ENCODE data around the gene FAM83G. TPM values are rescaled to one million over a fixed set of nuclear protein-coding genes. Genes with fewer than 3 reads are reported as not detected.

The FAM83G gene
- total RNA-seq, 1 donor from 2014 or later, result 36.1 TPM

- peaks cover under 1% of the 10 kb centered on the region for H3K4me1 ChIP-seq
- no peaks in the 10 kb centered on the region for H3K36me3 ChIP-seq
- no peak overlapping the region for H3K4me3 ChIP-seq
- no peak for DNase-seq (ENCODE audit: extremely low spot score in 2 of 2)
- no peaks in the 10 kb centered on the region for H3K9me3 ChIP-seq
- TF ChIP-seq CTCF (IDR thresholded peaks at IDR 0.05) (no peak), POLR2AphosphoS5 (IDR thresholded peaks at IDR 0.05; ENCODE audit: insufficient read depth in 1 of 2, low read depth in 1 of 2) (no peak), POLR2A (IDR thresholded peaks at IDR 0.05) (no peak)
- intact Hi-C loops (cut with DNase I), result no loop called here
- H3K27ac ChIP-seq, result no peak overlapping the region
- no peaks in the 10 kb centered on the region for H3K27me3 ChIP-seq
Measured at GRCh38 chr17:19020016-19020415, 15.5 kb upstream of the FAM83G start.

GRCh38 chr17:19019041-19019941 lies 14.7 kb upstream of the FAM83G start:
- Histone ChIP-seq H3K36me3 (no peaks in the 10 kb centered on the region), H3K27me3 (no peaks in the 10 kb centered on the region), H3K27ac (no peak overlapping the region), H3K4me1 (peaks cover 4% of the 10 kb centered on the region), H3K9me3 (no peaks in the 10 kb centered on the region), H3K4me3 (no peak overlapping the region)
- no peak for DNase-seq (ENCODE audit: extremely low spot score in 2 of 2)
- intact Hi-C loops (cut with DNase I), result no loop called here
- TF ChIP-seq CTCF (IDR thresholded peaks at IDR 0.05) (no peak), POLR2AphosphoS5 (IDR thresholded peaks at IDR 0.05; ENCODE audit: insufficient read depth in 1 of 2, low read depth in 1 of 2) (no peak), POLR2A (IDR thresholded peaks at IDR 0.05) (no peak)

- no peak overlapping the region for H3K27ac ChIP-seq
- no peaks in the 10 kb centered on the region for H3K27me3 ChIP-seq
- intact Hi-C loops (cut with DNase I), result no loop called here
- TF ChIP-seq CTCF (IDR thresholded peaks at IDR 0.05), result no peak
- TF ChIP-seq POLR2A (IDR thresholded peaks at IDR 0.05), result no peak
- TF ChIP-seq POLR2AphosphoS5 (IDR thresholded peaks at IDR 0.05; ENCODE audit: insufficient read depth in 1 of 2, low read depth in 1 of 2), result no peak
- no peaks in the 10 kb centered on the region for H3K36me3 ChIP-seq
- no peak overlapping the region for H3K4me3 ChIP-seq
- H3K4me1 ChIP-seq, result peaks cover 4% of the 10 kb centered on the region
- DNase-seq (ENCODE audit: extremely low spot score in 2 of 2), result no peak
- H3K9me3 ChIP-seq, result no peaks in the 10 kb centered on the region
Measured at GRCh38 chr17:19018600-19018950, 14.0 kb upstream of the FAM83G start.

GRCh38 chr17:19017804-19018599 lies 13.4 kb upstream of the FAM83G start:
- no peak overlapping the region for H3K4me3 ChIP-seq
- no peaks in the 10 kb centered on the region for H3K9me3 ChIP-seq
- no peak overlapping the region for H3K27ac ChIP-seq
- H3K4me1 ChIP-seq, result peaks cover 4% of the 10 kb centered on the region
- H3K36me3 ChIP-seq, result no peaks in the 10 kb centered on the region
- intact Hi-C loops (cut with DNase I), result no loop called here
- DNase-seq (ENCODE audit: extremely low spot score in 2 of 2), result no peak
- TF ChIP-seq POLR2AphosphoS5 (IDR thresholded peaks at IDR 0.05; ENCODE audit: insufficient read depth in 1 of 2, low read depth in 1 of 2) (no peak), POLR2A (IDR thresholded peaks at IDR 0.05) (no peak), CTCF (IDR thresholded peaks at IDR 0.05) (no peak)
- H3K27me3 ChIP-seq, result no peaks in the 10 kb centered on the region
